GM12864 (cell line): Measurements from ENCODE around the gene TMEM89.

Experiments used
- DNase-seq: peaks from one replicate; pipeline ENCODE4 v3.0.0-alpha.2; 2011; ENCODE audit warnings: low read depth
- H3K4me3 ChIP-seq: 2 replicates; pipeline ENCODE4 v1.5.1; 2011; ENCODE audit warnings: mild to moderate bottlenecking, low read depth, low read length, control low read depth
- TF ChIP-seq, protein P1 (sequence below): IDR thresholded peaks from 2 replicates; pipeline ENCODE4 v1.5.1; 2011; ENCODE audit warnings: low read depth, mild to moderate bottlenecking, moderate library complexity, low read length, control low read depth, inconsistent platforms; ENCODE audit errors: missing control alignments

Gene TMEM89

DNA sequence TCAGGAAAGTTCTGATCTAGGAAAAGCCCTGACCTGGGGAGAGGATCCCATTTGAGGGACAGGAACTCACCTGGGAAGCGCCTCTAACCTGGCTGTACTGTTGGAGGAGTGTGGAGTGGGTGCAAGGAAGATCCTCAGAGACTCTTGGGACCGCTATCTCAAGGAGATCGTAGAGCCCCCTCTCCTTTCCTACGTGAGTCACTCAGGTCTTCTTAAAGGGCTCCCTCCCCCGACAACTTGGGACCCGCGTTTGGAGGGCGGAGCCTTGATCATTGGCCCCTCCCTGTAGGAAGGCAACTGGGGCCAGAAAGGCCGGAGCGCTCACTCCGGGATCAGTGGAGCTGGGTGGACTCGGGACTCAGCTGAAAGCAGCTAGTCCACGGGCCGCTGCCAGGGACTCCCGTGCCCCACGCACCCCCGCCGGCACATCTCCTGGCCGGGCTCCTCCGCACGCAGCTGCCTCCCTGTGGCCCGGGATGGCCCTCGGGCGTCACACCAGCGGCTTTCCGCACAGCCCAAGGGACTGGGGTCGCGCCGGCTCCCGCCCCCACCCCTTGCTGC, 13.2 kb upstream of the TMEM89 start:
- peak; percentile 24 for DNase-seq
- TF ChIP-seq, protein P1, sequence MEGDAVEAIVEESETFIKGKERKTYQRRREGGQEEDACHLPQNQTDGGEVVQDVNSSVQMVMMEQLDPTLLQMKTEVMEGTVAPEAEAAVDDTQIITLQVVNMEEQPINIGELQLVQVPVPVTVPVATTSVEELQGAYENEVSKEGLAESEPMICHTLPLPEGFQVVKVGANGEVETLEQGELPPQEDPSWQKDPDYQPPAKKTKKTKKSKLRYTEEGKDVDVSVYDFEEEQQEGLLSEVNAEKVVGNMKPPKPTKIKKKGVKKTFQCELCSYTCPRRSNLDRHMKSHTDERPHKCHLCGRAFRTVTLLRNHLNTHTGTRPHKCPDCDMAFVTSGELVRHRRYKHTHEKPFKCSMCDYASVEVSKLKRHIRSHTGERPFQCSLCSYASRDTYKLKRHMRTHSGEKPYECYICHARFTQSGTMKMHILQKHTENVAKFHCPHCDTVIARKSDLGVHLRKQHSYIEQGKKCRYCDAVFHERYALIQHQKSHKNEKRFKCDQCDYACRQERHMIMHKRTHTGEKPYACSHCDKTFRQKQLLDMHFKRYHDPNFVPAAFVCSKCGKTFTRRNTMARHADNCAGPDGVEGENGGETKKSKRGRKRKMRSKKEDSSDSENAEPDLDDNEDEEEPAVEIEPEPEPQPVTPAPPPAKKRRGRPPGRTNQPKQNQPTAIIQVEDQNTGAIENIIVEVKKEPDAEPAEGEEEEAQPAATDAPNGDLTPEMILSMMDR: no peak

DNA sequence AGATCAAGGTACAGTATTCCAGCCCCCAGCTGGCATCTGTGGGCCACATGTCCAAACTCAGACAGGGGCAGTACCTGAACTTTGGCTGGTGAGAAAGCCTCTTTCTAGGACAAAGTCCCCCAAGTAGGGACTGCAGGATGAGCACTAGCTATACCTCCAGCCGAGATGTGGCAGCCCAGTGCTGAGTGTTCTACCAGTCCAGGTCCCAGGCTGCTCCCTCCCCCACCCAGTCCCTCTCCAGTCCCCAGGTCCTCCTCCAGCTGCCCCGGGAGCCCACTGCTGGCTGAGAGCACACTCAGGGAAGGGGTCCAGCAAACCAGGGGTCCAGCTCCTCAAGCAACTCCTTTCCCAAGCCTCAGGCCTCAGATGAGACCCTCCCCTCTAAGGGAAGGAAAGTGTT, 12.2 kb upstream of the TMEM89 start:
- TF ChIP-seq, protein P1: no peak
- no peak overlapping the region for H3K4me3 ChIP-seq

More for the DNA sequence above, 13.2 kb upstream of the TMEM89 start:
- H3K4me3 ChIP-seq: peak overlapping the region; percentile 87

DNA sequence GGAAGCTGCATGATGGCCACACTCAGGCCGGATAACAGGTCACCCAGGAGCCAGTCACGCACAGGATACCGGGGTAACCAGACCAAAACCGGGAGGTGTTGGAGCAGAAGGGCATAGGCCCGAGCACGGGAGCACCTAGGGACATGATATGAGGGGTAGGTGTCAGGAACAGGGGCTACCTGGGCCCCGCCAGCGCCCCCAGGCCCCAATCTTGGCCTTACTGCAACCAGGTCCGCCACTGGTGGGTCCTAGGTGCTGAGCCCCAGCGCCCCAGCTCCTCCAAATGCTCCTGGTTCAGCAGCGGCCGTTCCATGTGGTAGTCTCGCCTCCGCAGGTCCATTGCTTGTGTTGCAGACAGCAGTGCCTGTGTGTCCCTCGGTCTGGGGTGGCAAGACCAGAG, 11.7 kb upstream of the TMEM89 start:
- no peak overlapping the region for H3K4me3 ChIP-seq
- TF ChIP-seq, protein P1: no peak
- no peak for DNase-seq

More for the DNA sequence above, 12.2 kb upstream of the TMEM89 start:
- DNase-seq: no peak

GRCh38 chr3:48631516-48632448, 10.2 kb upstream of the TMEM89 start:
- DNase-seq: no peak
- TF ChIP-seq, protein P1: no peak
- no peak overlapping the region for H3K4me3 ChIP-seq

DNA sequence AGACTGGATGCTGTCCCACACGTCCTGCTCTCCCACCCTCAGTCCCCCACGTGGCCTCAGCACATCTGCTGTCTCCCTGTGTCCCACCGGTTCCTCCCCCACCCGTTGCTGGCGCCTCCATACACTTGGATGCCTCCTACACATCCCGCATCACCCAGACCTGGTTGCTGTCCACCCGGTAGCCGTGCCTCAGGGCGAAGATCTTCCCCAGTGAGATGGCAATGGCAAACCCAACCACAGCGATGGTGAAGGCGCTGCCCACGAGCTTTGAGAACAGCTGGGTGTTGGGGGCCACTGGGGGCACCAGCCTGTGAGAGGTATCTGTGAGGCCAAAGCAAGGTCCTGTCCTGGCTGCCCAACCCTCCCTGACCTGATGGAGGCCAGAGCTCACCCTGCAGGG, 9.3 kb upstream of the TMEM89 start:
- H3K4me3 ChIP-seq: no peak overlapping the region
- TF ChIP-seq, protein P1: no peak
- DNase-seq: no peak

DNA sequence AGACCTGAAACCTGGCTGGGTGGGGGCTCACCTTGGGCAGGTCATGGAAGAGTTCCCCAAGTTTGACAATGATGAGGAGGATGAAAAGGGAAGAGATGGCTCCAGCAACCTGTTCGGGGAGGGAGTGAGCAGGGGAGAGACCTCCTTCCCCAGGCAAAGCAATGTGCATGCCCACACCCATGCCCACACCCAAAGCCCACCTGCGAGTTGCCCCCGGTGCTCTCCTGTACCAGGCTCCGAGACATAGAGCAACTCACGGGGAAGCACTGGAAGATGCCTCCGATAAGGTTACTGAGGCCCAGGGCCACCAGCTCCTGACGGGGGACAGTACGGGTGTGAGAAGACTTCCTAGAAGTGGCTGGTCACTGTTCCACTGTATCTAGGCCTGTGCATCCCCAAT, 8.8 kb upstream of the TMEM89 start:
- TF ChIP-seq, protein P1: no peak
- H3K4me3 ChIP-seq: no peak overlapping the region
- no peak for DNase-seq
